Measurements from ENCODE around the gene GNS. TPM values are rescaled to one million over a fixed set of nuclear protein-coding genes. Genes with fewer than 3 reads are reported as not detected.
"Not testable (repeated sequence)": the region's sequence is repeated elsewhere in the genome, so short reads cannot be mapped to it uniquely, and the experiment has no call there.

GNS gene
- 10 to 100 TPM; 24.1 to 25.4 TPM for total RNA-seq

GRCh38 chr12:64759035-64759894 lies at the start of gene GNS:
GNS (minus strand) TSS chr12:64759406; CDS start chr12:64759276, 130 bp downstream.
- DNase-seq (peak; percentile 96), ATAC-seq (peak; percentile 93)
- Mint-ChIP-seq H3K4me1 (peaks cover 40% of the 10 kb centered on the region), H3K27ac (peak within 1 kb of the TSS; percentile 82), H3K27me3 (peaks cover 4% of the 10 kb centered on the region), H3K36me3 (peaks cover 3% of the 10 kb centered on the region), H3K9me3 (ENCODE audit: low read depth) (no peaks in the 10 kb centered on the region), H3K4me3 (peak within 1 kb of the TSS; percentile 88)
- CTCF ChIA-PET = interaction anchor here (0.5 to 2.3 kb wide), 7 partner anchors 8 to 1328 kb away, joined by 3 to 5 read pairs (median 3); no protein-coding TSS in a partner anchor

GRCh38 chr12:64808110-64808509 lies 48.9 kb upstream of the GNS start:
- no peak overlapping the region for H3K27ac Mint-ChIP-seq
- ATAC-seq (no peak), DNase-seq (no peak)
- H3K4me3 Mint-ChIP-seq = no peak overlapping the region
- peaks cover 55% of the 10 kb centered on the region for H3K27me3 Mint-ChIP-seq
- CTCF ChIA-PET = no interaction called here
- peaks cover 4% of the 10 kb centered on the region for H3K4me1 Mint-ChIP-seq
- H3K36me3 Mint-ChIP-seq = no peaks in the 10 kb centered on the region
- peaks cover 3% of the 10 kb centered on the region for H3K9me3 Mint-ChIP-seq (ENCODE audit: low read depth)

GRCh38 chr12:64806593-64807460 lies 47.6 kb upstream of the GNS start:
- Mint-ChIP-seq H3K4me1 (peaks cover 7% of the 10 kb centered on the region), H3K27ac (no peak overlapping the region), H3K4me3 (no peak overlapping the region), H3K36me3 (no peaks in the 10 kb centered on the region), H3K27me3 (peaks cover 53% of the 10 kb centered on the region), H3K9me3 (ENCODE audit: low read depth) (peaks cover 3% of the 10 kb centered on the region)
- CTCF ChIA-PET = interaction anchor here (1.4 to 1.6 kb wide), 2 partner anchors 11 to 24 kb away, joined by 4 to 6 read pairs; no protein-coding TSS in a partner anchor
- no peak for DNase-seq
- ATAC-seq = no peak

GRCh38 chr12:64806173-64806572 lies 47.0 kb upstream of the GNS start:
- Mint-ChIP-seq H3K9me3 (ENCODE audit: low read depth) (peaks cover 3% of the 10 kb centered on the region), H3K4me3 (no peak overlapping the region), H3K4me1 (peaks cover 7% of the 10 kb centered on the region), H3K36me3 (no peaks in the 10 kb centered on the region), H3K27me3 (peaks cover 48% of the 10 kb centered on the region), H3K27ac (no peak overlapping the region)
- CTCF ChIA-PET = interaction anchor here (1.4 to 1.6 kb wide), 2 partner anchors 11 to 24 kb away, joined by 4 to 6 read pairs; no protein-coding TSS in a partner anchor
- no peak for ATAC-seq
- no peak for DNase-seq

- H3K4me1 Mint-ChIP-seq; H3K9me3 Mint-ChIP-seq (ENCODE audit: low read depth); H3K36me3 Mint-ChIP-seq; H3K27ac Mint-ChIP-seq; H3K4me3 Mint-ChIP-seq: not testable (repeated sequence)
- ATAC-seq (peak; percentile 57), DNase-seq (peak; percentile 60)
- peaks cover 36% of the 10 kb centered on the region for H3K27me3 Mint-ChIP-seq
- CTCF ChIA-PET = interaction anchor here (0.6 to 1.7 kb wide), 19 partner anchors 10 to 1275 kb away, joined by 3 to 15 read pairs (median 4); partner anchors contain the start of gene TBC1D30
Observed at GRCh38 chr12:64802180-64802775, 43.1 kb upstream of the GNS start.

GRCh38 chr12:64801381-64801780 lies 42.2 kb upstream of the GNS start:
- CTCF ChIA-PET = interaction anchor here (0.9 to 1.7 kb wide), 13 partner anchors 9 to 431 kb away, joined by 3 to 15 read pairs (median 4); no protein-coding TSS in a partner anchor
- peaks cover 29% of the 10 kb centered on the region for H3K27me3 Mint-ChIP-seq
- no peak overlapping the region for H3K4me3 Mint-ChIP-seq
- peaks cover 2% of the 10 kb centered on the region for H3K4me1 Mint-ChIP-seq
- no peak for DNase-seq
- H3K36me3 Mint-ChIP-seq = no peaks in the 10 kb centered on the region
- no peaks in the 10 kb centered on the region for H3K9me3 Mint-ChIP-seq (ENCODE audit: low read depth)
- H3K27ac Mint-ChIP-seq = no peak overlapping the region
- no peak for ATAC-seq

- ATAC-seq (no peak), DNase-seq (no peak)
- H3K27ac Mint-ChIP-seq = no peak overlapping the region
- no peak overlapping the region for H3K4me3 Mint-ChIP-seq
- no peaks in the 10 kb centered on the region for H3K9me3 Mint-ChIP-seq (ENCODE audit: low read depth)
- peaks cover 25% of the 10 kb centered on the region for H3K27me3 Mint-ChIP-seq
- no peaks in the 10 kb centered on the region for H3K36me3 Mint-ChIP-seq
- CTCF ChIA-PET = interaction anchor here (1.6 to 1.7 kb wide), 2 partner anchors 21 to 251 kb away, joined by 3 to 5 read pairs; no protein-coding TSS in a partner anchor
- H3K4me1 Mint-ChIP-seq = peaks cover 2% of the 10 kb centered on the region
Observed at GRCh38 chr12:64800640-64801039, 41.4 kb upstream of the GNS start.

- no peak for ATAC-seq
- Mint-ChIP-seq H3K27me3 (peaks cover 20% of the 10 kb centered on the region), H3K36me3 (no peaks in the 10 kb centered on the region), H3K9me3 (ENCODE audit: low read depth) (no peaks in the 10 kb centered on the region), H3K27ac (no peak overlapping the region), H3K4me3 (no peak overlapping the region), H3K4me1 (peaks cover 2% of the 10 kb centered on the region)
- CTCF ChIA-PET = interaction anchor here (2.1 kb wide), 1 partner anchor 18 kb away, joined by 7 read pairs; no protein-coding TSS in a partner anchor
- DNase-seq = no peak
Observed at GRCh38 chr12:64798165-64798564, 39.0 kb upstream of the GNS start.

GRCh38 chr12:64797156-64797555 lies 38.0 kb upstream of the GNS start:
- Mint-ChIP-seq H3K4me1 (peaks cover 2% of the 10 kb centered on the region), H3K27ac (no peak overlapping the region), H3K36me3 (no peaks in the 10 kb centered on the region), H3K9me3 (ENCODE audit: low read depth) (no peaks in the 10 kb centered on the region), H3K27me3 (peaks cover 20% of the 10 kb centered on the region), H3K4me3 (no peak overlapping the region)
- CTCF ChIA-PET = interaction anchor here (0.6 to 2.5 kb wide), 10 partner anchors 11 to 248 kb away, joined by 3 to 16 read pairs (median 4); no protein-coding TSS in a partner anchor
- ATAC-seq = no peak
- no peak for DNase-seq

- Mint-ChIP-seq H3K9me3 (ENCODE audit: low read depth) (no peaks in the 10 kb centered on the region), H3K27me3 (peaks cover 18% of the 10 kb centered on the region), H3K36me3 (no peaks in the 10 kb centered on the region), H3K27ac (no peak overlapping the region), H3K4me1 (no peaks in the 10 kb centered on the region), H3K4me3 (no peak overlapping the region)
- ATAC-seq (peak; percentile 86), DNase-seq (peak; percentile 70)
- CTCF ChIA-PET = interaction anchor here (0.7 to 2.5 kb wide), 24 partner anchors 10 to 1250 kb away, joined by 3 to 16 read pairs (median 4); partner anchors contain the start of gene GNS
Observed at GRCh38 chr12:64796205-64796845, 37.1 kb upstream of the GNS start.

- Mint-ChIP-seq H3K4me1 (no peaks in the 10 kb centered on the region), H3K27me3 (peaks cover 11% of the 10 kb centered on the region), H3K4me3 (no peak overlapping the region), H3K36me3 (no peaks in the 10 kb centered on the region), H3K9me3 (ENCODE audit: low read depth) (no peaks in the 10 kb centered on the region), H3K27ac (no peak overlapping the region)
- CTCF ChIA-PET = interaction anchor here (1.8 to 2.5 kb wide), 2 partner anchors 9 to 245 kb away, joined by 7 to 16 read pairs; no protein-coding TSS in a partner anchor
- DNase-seq (no peak), ATAC-seq (no peak)
Observed at GRCh38 chr12:64794305-64794704, 35.1 kb upstream of the GNS start.

GRCh38 chr12:64793610-64794009 lies 34.4 kb upstream of the GNS start:
- DNase-seq (no peak), ATAC-seq (no peak)
- Mint-ChIP-seq H3K36me3 (no peaks in the 10 kb centered on the region), H3K27ac (no peak overlapping the region), H3K27me3 (peaks cover 10% of the 10 kb centered on the region), H3K9me3 (ENCODE audit: low read depth) (no peaks in the 10 kb centered on the region), H3K4me1 (no peaks in the 10 kb centered on the region), H3K4me3 (no peak overlapping the region)
- CTCF ChIA-PET = interaction anchor here (1.7 kb wide), 1 partner anchor 9 kb away, joined by 7 read pairs; no protein-coding TSS in a partner anchor

All from activated CD8-positive, alpha-beta memory T cell treated with anti-CD3 and anti-CD28 coated beads, Interleukin-2, amount 10 ng/mL, durations not matched to agents 7 days and 5 days (primary cell).